ENCODE measurements around the gene TMEM38B.

- TF ChIP-seq EP300 (IDR thresholded peaks at IDR 0.05; ENCODE audit: borderline replicate concordance in 1 of 2, low read depth in 1 of 2, low read length in 1 of 2), result no peak
- no peak for TF ChIP-seq TAF1 (IDR thresholded peaks at IDR 0.05; ENCODE audit: borderline replicate concordance, low read depth, low read length)
- no peak for TF ChIP-seq GATA2 (CRISPR knock-in tag; IDR thresholded peaks at IDR 0.05)
These were observed 33.3 kb upstream of the TMEM38B start for GRCh38 chr9:105661011-105661410.
